ENCODE measurements around the gene RIMBP3C. TPM values are rescaled to one million over a fixed set of nuclear protein-coding genes. Genes with fewer than 3 reads are reported as not detected.
"Not testable (repeated sequence)": the region's sequence is repeated elsewhere in the genome, so short reads cannot be mapped to it uniquely, and the experiment has no call there.

Gene RIMBP3C
- total RNA-seq, 1 donor from 2014 or later = under 0.01 TPM

- DNase-seq (ENCODE audit: low read depth) = no peak
These were observed 22.7 kb upstream of the RIMBP3C start for GRCh38 chr22:21573750-21574494.

GRCh38 chr22:21573293-21573734 lies 22.1 kb upstream of the RIMBP3C start:
- no peak for DNase-seq (ENCODE audit: low read depth)

- DNase-seq (ENCODE audit: low read depth) = no peak
These were observed 20.4 kb upstream of the RIMBP3C start for GRCh38 chr22:21571679-21572078.

GRCh38 chr22:21570398-21570797 lies 19.1 kb upstream of the RIMBP3C start:
- DNase-seq (ENCODE audit: low read depth) = no peak

GRCh38 chr22:21569459-21570170 lies 18.4 kb upstream of the RIMBP3C start:
- DNase-seq (ENCODE audit: low read depth) = no peak

- DNase-seq (ENCODE audit: low read depth) = not testable (repeated sequence)
These were observed 17.8 kb upstream of the RIMBP3C start for GRCh38 chr22:21569076-21569427.

GRCh38 chr22:21568347-21569075 lies 17.2 kb upstream of the RIMBP3C start:
- no peak for DNase-seq (ENCODE audit: low read depth)

GRCh38 chr22:21567456-21568346 lies 16.4 kb upstream of the RIMBP3C start, which contains the start of gene UBE2L3:
Gene UBE2L3, plus strand, starts transcription at chr22:21567714. Its CDS starts 31 bp downstream, at chr22:21567745.
- DNase-seq (ENCODE audit: low read depth) = no peak

- DNase-seq (ENCODE audit: low read depth) = no peak
These were observed 13.2 kb upstream of the RIMBP3C start for GRCh38 chr22:21564411-21564810.

- no peak for DNase-seq (ENCODE audit: low read depth)
These were observed 12.7 kb upstream of the RIMBP3C start for GRCh38 chr22:21563912-21564311.

- DNase-seq (ENCODE audit: low read depth) = not testable (repeated sequence)
These were observed 9.4 kb upstream of the RIMBP3C start for GRCh38 chr22:21560657-21561056.

- DNase-seq (ENCODE audit: low read depth) = not testable (repeated sequence)
These were observed 8.3 kb upstream of the RIMBP3C start for GRCh38 chr22:21559345-21560125.

GRCh38 chr22:21550678-21551047 lies 598 bp downstream of the RIMBP3C start:
- not testable (repeated sequence) for DNase-seq (ENCODE audit: low read depth)

GRCh38 chr22:21550008-21550677 lies 1.1 kb downstream of the RIMBP3C start:
- DNase-seq (ENCODE audit: low read depth) = not testable (repeated sequence)

- not testable (repeated sequence) for DNase-seq (ENCODE audit: low read depth)
These were observed 1.7 kb downstream of the RIMBP3C start for GRCh38 chr22:21549558-21549957.

- not testable (repeated sequence) for DNase-seq (ENCODE audit: low read depth)
These were observed 6.6 kb downstream of the RIMBP3C start for GRCh38 chr22:21544432-21545322.

- DNase-seq (ENCODE audit: low read depth) = not testable (repeated sequence)
These were observed 11.4 kb downstream of the RIMBP3C start for GRCh38 chr22:21539862-21540261.

GRCh38 chr22:21532863-21533648 lies 18.2 kb downstream of the RIMBP3C start:
- not testable (repeated sequence) for DNase-seq (ENCODE audit: low read depth)
